GM10248 (cell line): ENCODE data around the gene RAD51B.

Experiments
- CTCF ChIA-PET: fragments of 300-600 bp; sonication (Branson Sonifier 250); formaldehyde crosslinking; extraction: SDS; loops from one replicate; lab custom pipeline; 2021; ENCODE audit warnings: antibody characterized with exemption; lab: Yijun Ruan, JAX
- POLR2A ChIA-PET: fragments of 350-650 bp; sonication (Branson Sonifier 250); formaldehyde crosslinking; extraction: SDS; loops from one replicate; lab custom pipeline; 2020; ENCODE audit warnings: antibody characterized with exemption; lab: Yijun Ruan, JAX
- DNase-seq: peaks from one replicate; pipeline ENCODE4 v3.0.0; 2012; ENCODE audit errors: extremely low spot score
- CTCF ChIP-seq: IDR thresholded peaks from 2 replicates; pipeline ENCODE4 v1.5.1; 2012; ENCODE audit warnings: mild to moderate bottlenecking, low read depth; ENCODE audit errors: extremely low read depth, missing control alignments, control extremely low read depth

The RAD51B gene

DNA sequence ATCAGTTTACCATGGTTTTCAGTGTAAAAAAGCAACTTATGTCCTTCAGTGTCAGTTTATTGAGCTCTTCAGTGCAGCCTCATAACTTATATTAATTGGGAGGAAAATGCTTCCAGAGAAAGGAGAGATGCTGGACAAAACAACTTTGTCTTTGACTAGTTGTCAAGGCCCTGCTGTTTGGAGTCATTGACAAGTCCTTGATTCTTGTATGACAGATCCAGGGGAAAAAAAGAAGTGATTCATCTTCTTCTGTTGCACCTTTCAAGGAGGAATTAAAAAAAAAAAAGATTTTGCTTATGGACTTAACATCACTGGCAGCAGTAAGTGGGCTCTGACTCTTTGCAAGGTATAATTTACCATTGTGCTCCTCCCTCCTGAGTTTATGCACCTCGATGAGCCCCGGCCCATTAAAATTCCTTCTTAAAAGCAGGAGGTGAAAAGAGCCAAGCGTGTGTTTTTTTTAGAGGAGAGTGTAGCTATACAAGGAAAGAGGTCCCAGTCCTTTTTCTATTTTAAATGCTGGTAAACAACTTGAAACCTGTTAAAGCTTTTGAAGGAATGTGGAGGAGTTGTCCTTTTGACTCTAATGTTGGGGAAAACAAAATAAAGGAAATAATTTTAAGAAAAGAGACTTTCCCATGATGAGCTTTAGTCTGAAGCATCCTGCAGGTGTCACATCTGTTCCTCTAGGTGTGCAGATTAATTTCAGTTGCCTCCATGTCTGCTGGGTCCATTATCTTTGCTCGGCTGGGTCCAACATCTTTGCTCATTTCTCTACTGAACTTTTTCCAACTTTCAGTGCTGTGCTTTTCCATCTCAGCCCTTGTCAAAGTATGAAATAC lies 431.6 kb downstream of the RAD51B start:
- DNase-seq, result no peak
- peak; percentile 23 for TF ChIP-seq CTCF
- POLR2A ChIA-PET, result no interaction called here
- CTCF ChIA-PET, result interaction anchor here (0.8 to 15.7 kb wide), 19 partner anchors 8 to 574 kb away, joined by 3 to 176 read pairs (median 8); no protein-coding TSS in a partner anchor

GRCh38 chr14:68251769-68252100 lies 432.2 kb downstream of the RAD51B start:
- DNase-seq, result no peak
- ChIA-PET CTCF (interaction anchor here (0.8 to 15.7 kb wide), 10 partner anchors 8 to 573 kb away, joined by 3 to 176 read pairs (median 6); no protein-coding TSS in a partner anchor), POLR2A (no interaction called here)
- TF ChIP-seq CTCF, result no peak

- CTCF ChIA-PET, result interaction anchor here (0.8 to 15.7 kb wide), 3 partner anchors 13 to 563 kb away, joined by 4 to 176 read pairs (median 4); no protein-coding TSS in a partner anchor
- no peak for DNase-seq
- no peak for TF ChIP-seq CTCF
- POLR2A ChIA-PET, result interaction anchor here (0.5 kb wide), 1 partner anchor 540 kb away, joined by 4 read pairs; the partner anchor contains the start of gene ZFP36L1
Observed at GRCh38 chr14:68253160-68253780, 433.7 kb downstream of the RAD51B start.

GRCh38 chr14:68253878-68254528 lies 434.4 kb downstream of the RAD51B start:
- DNase-seq, result no peak
- ChIA-PET CTCF (interaction anchor here (0.8 to 15.7 kb wide), 4 partner anchors 12 to 571 kb away, joined by 4 to 176 read pairs (median 4); no protein-coding TSS in a partner anchor), POLR2A (no interaction called here)
- TF ChIP-seq CTCF, result no peak

DNA sequence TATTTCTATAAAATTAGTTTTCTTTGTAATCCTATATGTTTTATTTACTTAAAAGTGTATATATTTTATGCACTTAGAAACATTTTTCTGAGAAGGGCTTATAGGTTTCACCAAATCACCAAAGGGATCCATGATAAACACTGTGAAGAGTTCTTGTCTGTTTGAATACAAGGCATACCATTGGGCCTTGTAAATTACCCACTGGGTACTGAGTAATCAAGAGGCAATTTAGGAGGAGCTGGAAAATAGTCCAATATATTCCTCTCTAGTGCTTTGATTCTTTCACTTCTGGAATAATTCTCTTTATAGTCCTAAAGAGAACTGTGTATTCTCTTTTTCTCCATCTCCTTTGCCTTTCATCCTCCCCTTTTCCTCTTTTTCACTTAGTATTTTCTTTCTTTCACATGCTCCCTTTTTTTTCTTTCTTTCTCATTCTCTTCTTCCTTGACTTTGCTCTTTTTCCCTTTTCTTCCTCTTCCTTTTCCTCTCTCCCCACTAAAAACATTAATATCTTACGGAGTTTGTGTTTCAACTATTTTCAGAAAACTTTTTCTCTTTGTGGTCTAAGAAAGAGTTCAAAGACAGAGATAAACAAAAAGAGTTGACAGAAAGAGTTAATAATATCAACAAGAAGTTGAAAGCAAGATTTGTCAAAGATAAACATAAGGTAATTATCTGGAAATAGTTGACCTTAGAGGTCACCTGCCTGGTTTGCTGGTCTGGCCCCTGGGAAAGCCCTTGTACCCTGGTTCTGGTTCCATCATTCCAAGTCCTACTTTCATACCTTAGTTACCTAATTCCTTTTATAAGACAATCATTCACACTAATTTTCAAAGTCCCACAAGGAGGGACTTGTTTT lies 435.3 kb downstream of the RAD51B start:
- no peak for TF ChIP-seq CTCF
- CTCF ChIA-PET, result interaction anchor here (1.0 to 15.7 kb wide), 4 partner anchors 17 to 570 kb away, joined by 3 to 176 read pairs (median 4); no protein-coding TSS in a partner anchor
- POLR2A ChIA-PET, result no interaction called here
- DNase-seq, result no peak
